Peyer's patch (tissue), 4 donors: ENCODE measurements around the gene CERK.

Source experiments
- POLR2A ChIP-seq, 2 donors: fragments of 450-650 bp; IDR thresholded peaks; one replicate each; pipeline ENCODE4 v1.5.1; 2017; ENCODE audit warnings: antibody characterized with exemption in 2 of 2, mild to moderate bottlenecking in 2 of 2, moderate library complexity in 2 of 2
- TF ChIP-seq, protein P1 (sequence below), 6 experiments: fragments of 450-650 bp in 4 of 6; fragments of 200-600 bp in 2 of 6; sonication (generic) in 1 of 6; IDR thresholded peaks; one replicate each; pipeline ENCODE4 v1.5.1; 2017 to 2019; ENCODE audit warnings: antibody characterized with exemption in 6 of 6, mild to moderate bottlenecking in 3 of 6, moderate library complexity in 1 of 6

DNA sequence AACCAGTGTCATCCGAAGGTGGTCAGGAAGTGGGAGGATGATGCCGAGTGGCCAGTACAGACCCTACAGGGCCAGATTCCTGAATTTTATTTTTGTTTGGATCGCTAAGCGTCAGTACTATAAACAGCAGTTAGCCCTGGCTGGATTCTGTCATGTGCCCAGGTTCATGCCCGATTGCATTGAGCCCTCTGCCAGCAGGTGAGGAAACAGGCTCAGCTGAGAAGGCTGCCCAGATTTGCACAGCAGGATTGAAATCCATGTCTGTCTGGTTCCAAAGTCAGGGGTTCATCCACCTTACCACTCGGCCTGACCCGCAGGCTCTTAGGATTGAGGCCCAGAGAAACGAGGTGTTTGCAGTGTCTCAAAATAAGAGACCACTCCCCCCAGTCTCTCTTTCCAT is 15.3 kb upstream of the CERK start:
- TF ChIP-seq POLR2A (IDR thresholded peaks at IDR 0.05), result no peak
- TF ChIP-seq, protein P1, sequence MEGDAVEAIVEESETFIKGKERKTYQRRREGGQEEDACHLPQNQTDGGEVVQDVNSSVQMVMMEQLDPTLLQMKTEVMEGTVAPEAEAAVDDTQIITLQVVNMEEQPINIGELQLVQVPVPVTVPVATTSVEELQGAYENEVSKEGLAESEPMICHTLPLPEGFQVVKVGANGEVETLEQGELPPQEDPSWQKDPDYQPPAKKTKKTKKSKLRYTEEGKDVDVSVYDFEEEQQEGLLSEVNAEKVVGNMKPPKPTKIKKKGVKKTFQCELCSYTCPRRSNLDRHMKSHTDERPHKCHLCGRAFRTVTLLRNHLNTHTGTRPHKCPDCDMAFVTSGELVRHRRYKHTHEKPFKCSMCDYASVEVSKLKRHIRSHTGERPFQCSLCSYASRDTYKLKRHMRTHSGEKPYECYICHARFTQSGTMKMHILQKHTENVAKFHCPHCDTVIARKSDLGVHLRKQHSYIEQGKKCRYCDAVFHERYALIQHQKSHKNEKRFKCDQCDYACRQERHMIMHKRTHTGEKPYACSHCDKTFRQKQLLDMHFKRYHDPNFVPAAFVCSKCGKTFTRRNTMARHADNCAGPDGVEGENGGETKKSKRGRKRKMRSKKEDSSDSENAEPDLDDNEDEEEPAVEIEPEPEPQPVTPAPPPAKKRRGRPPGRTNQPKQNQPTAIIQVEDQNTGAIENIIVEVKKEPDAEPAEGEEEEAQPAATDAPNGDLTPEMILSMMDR (IDR thresholded peaks at IDR 0.05), result no peak
